HepG2 (cell line): Measurements from ENCODE around the gene DHX16. TPM values are rescaled to one million over a fixed set of nuclear protein-coding genes. Genes with fewer than 3 reads are reported as not detected.
A peak's percentile ranks its signal among the peaks of the same experiment; 100 is the strongest.

ENCODE experiments used
- ATAC-seq: fragments of 200-7000 bp; cut with Tn5 transposase; 3 replicates; pipeline ENCODE4 v1.9.1; 2020; ENCODE audit warnings: mild to moderate bottlenecking, moderate library complexity
- BruUV-seq: library from RNA; stranded (reverse); fragments of 400-500 nt; replicated peaks from 2 replicates; lab custom pipeline; 2021; lab: Mats Ljungman, UMichigan
- CTCF ChIA-PET: fragments of 300-600 bp; formaldehyde crosslinking; extraction: SDS; loops from one replicate; lab custom pipeline; 2021; ENCODE audit warnings: low total read pairs, inconsistent platforms, low intra/inter-chr PET ratio; lab: Yijun Ruan, JAX
- POLR2A ChIA-PET: fragments of 350-600 bp; sonication (Branson Sonifier 250); formaldehyde crosslinking; loops from one replicate; lab custom pipeline; 2020; ENCODE audit warnings: antibody characterized with exemption, inconsistent platforms; lab: Yijun Ruan, JAX
- DNase-seq: peaks from one replicate; pipeline ENCODE4 v3.0.0-alpha.2; 2015; ENCODE audit warnings: low spot score
- FAIRE-seq: peaks from 3 replicates; lab custom pipeline; 2011; peaks lifted over from hg19 to GRCh38; lab: Jason Lieb, UNC
- H2AFZ ChIP-seq: one replicate; pipeline ENCODE4 v1.6.1; 2011; ENCODE audit warnings: low read length, inconsistent platforms
- H3K27ac ChIP-seq: fragments of 300-600 bp; 3 replicates; pipeline ENCODE4 v1.8.0; 2011; ENCODE audit warnings: mixed run types, mild to moderate bottlenecking, mixed read lengths, low read length, inconsistent platforms; ENCODE audit not compliant: insufficient read depth; ENCODE audit errors: extremely low read length
- H3K27me3 ChIP-seq, 2 experiments: fragments of 200-600 bp in 1 of 2; 2 replicates in 1 of 2; 3 replicates in 1 of 2; pipeline versions ENCODE4 v1.6.0 to v1.8.0; 2011; ENCODE audit warnings: low read length in 2 of 2, mild to moderate bottlenecking in 2 of 2, moderate library complexity in 2 of 2, inconsistent platforms in 1 of 2; ENCODE audit not compliant: insufficient read depth in 2 of 2, control insufficient read depth in 1 of 2
- H3K36me3 ChIP-seq, 2 experiments: fragments of 200-600 bp in 1 of 2; replicated peaks in 1 of 2; 2 replicates in 1 of 2; 3 replicates in 1 of 2; pipeline versions ENCODE4 v1.5.1 to v1.8.0; 2011; ENCODE audit warnings: low read length in 2 of 2, inconsistent platforms in 1 of 2; ENCODE audit not compliant: insufficient read depth in 2 of 2, control insufficient read depth in 1 of 2
- H3K4me1 ChIP-seq: 2 replicates; pipeline ENCODE4 v1.5.1; 2012; ENCODE audit warnings: low read length, inconsistent platforms; ENCODE audit not compliant: insufficient read depth
- H3K4me2 ChIP-seq: 2 replicates; pipeline ENCODE4 v1.6.0; 2011; ENCODE audit warnings: low read depth, low read length, inconsistent platforms
- H3K4me3 ChIP-seq, 3 experiments: fragments of 200-600 bp in 1 of 3; sonication (generic), shearing (Covaris generic) in 1 of 3; replicated peaks in 1 of 3; 2 replicates each; pipeline ENCODE4 v1.5.1; 2011 to 2016; ENCODE audit warnings: low read length in 3 of 3, inconsistent platforms in 2 of 3, low read depth in 2 of 3, mild to moderate bottlenecking in 2 of 3, control low read depth in 1 of 3, mixed read lengths in 1 of 3; ENCODE audit not compliant: insufficient read depth in 1 of 3
- H3K79me2 ChIP-seq: one replicate; pipeline ENCODE4 v1.6.1; 2011; ENCODE audit warnings: low read length, inconsistent platforms; ENCODE audit not compliant: insufficient read depth
- H3K9ac ChIP-seq: 2 replicates; pipeline ENCODE4 v1.6.0; 2011; ENCODE audit warnings: mild to moderate bottlenecking, low read depth, low read length, inconsistent platforms; ENCODE audit not compliant: insufficient read depth
- H3K9me3 ChIP-seq: 2 replicates; pipeline ENCODE4 v1.5.1; 2012; ENCODE audit warnings: mild to moderate bottlenecking, low read length
- H4K20me1 ChIP-seq: 2 replicates; pipeline ENCODE4 v1.6.0; 2011; ENCODE audit warnings: inconsistent platforms, mild to moderate bottlenecking, low read length, moderate library complexity; ENCODE audit not compliant: insufficient read depth
- HNF4A ChIP-seq: sonication (generic); formaldehyde crosslinking; IDR thresholded peaks from 2 replicates; pipeline ENCODE4 v1.4.0; 2020; ENCODE audit warnings: missing genetic modification reagents
- MATR3 ChIP-seq: sonication (generic); formaldehyde crosslinking; IDR thresholded peaks from 2 replicates; pipeline ENCODE4 v1.4.0; 2020; ENCODE audit warnings: missing genetic modification reagents
- MYPOP ChIP-seq: sonication (generic); formaldehyde crosslinking; IDR thresholded peaks from 2 replicates; pipeline ENCODE4 v1.8.1; 2023; ENCODE audit warnings: mild to moderate bottlenecking, moderate library complexity, missing genetic modification reagents
- NCOA2 ChIP-seq: sonication (generic); formaldehyde crosslinking; IDR thresholded peaks from 2 replicates; pipeline ENCODE4 v1.8.0; 2022; ENCODE audit warnings: inconsistent platforms
- NFIC ChIP-seq: IDR thresholded peaks from 2 replicates; pipeline ENCODE4 v1.6.1; 2012; ENCODE audit warnings: mild to moderate bottlenecking, low read length, inconsistent platforms
- SALL2 ChIP-seq: sonication (generic); formaldehyde crosslinking; IDR thresholded peaks from 2 replicates; pipeline ENCODE4 v1.8.1; 2023; ENCODE audit warnings: mild to moderate bottlenecking, missing genetic modification reagents, inconsistent platforms
- SRSF1 ChIP-seq: fragments of 200-400 bp; formaldehyde crosslinking; optimal IDR thresholded peaks from 2 replicates; pipeline ENCODE3; 2017; ENCODE audit warnings: mild to moderate bottlenecking, low read depth, low read length, moderate library complexity
- UBTF ChIP-seq: sonication (generic); formaldehyde crosslinking; IDR thresholded peaks from 2 replicates; pipeline ENCODE4 v1.4.0; 2020; ENCODE audit warnings: mild to moderate bottlenecking, missing genetic modification reagents
- ZNF136 ChIP-seq: sonication (generic); formaldehyde crosslinking; IDR thresholded peaks from 2 replicates; pipeline ENCODE4 v1.8.1; 2022; ENCODE audit warnings: low read depth, mild to moderate bottlenecking, moderate library complexity, missing genetic modification reagents
- ZNF205 ChIP-seq: IDR thresholded peaks from 2 replicates; pipeline ENCODE4 v1.6.1; 2018; ENCODE audit warnings: missing biosample characterization, missing genetic modification reagents
- ZNF557 ChIP-seq: sonication (generic); formaldehyde crosslinking; IDR thresholded peaks from 2 replicates; pipeline ENCODE4 v1.4.0; 2020; ENCODE audit warnings: missing genetic modification reagents
- ZNF589 ChIP-seq: sonication (generic); formaldehyde crosslinking; conservative IDR thresholded peaks from 2 replicates; pipeline ENCODE4 v1.8.0; 2022; ENCODE audit warnings: mild to moderate bottlenecking, moderate library complexity, missing genetic modification reagents
- ZNF713 ChIP-seq: sonication (generic); formaldehyde crosslinking; IDR thresholded peaks from 2 replicates; pipeline ENCODE4 v1.4.0; 2020; ENCODE audit warnings: mild to moderate bottlenecking, missing genetic modification reagents
- ZNF800 ChIP-seq: sonication (generic); formaldehyde crosslinking; IDR thresholded peaks from 2 replicates; pipeline ENCODE4 v1.4.0; 2020; ENCODE audit warnings: missing genetic modification reagents
- WGBS: methylation state at CpG from one replicate; pipeline ENCODE4 v1.1.6; 2017; ENCODE audit warnings: low lambda C conversion rate; 5-methylcytosine and 5-hydroxymethylcytosine counted together
- in situ Hi-C: cut with HindIII; loops from 2 replicates; pipeline ENCODE4 v1.10.0; 2017; ENCODE audit warnings: low pct_unique_long_range_greater_than_20kb; ENCODE audit not compliant: extremely low pct_ligation_motif_present
- intact Hi-C: fragments of 100-400 bp; cut with micrococcal nuclease; formaldehyde crosslinking; loops from one replicate; pipeline ENCODE4 v1.10.0; 2022; ENCODE audit not compliant: unreplicated experiment
- polyA plus RNA-seq, 8 experiments: library from polyadenylated mRNA; depleted of rRNA in 3 of 8; stranded (reverse) in 7 of 8; unstranded in 1 of 8; fragments of >200 nt; fragmentation: Illumina TruSeq in 4 of 8; extraction: Trizol in 4 of 8; gene quantifications; 2 replicates each; pipeline versions ENCODE4 v1.2.1 to v1.2.3, GENCODE V29; 2011 to 2016; ENCODE audit warnings: low read depth in 4 of 8, missing spikeins in 1 of 8, mixed read lengths in 1 of 8; ENCODE audit not compliant: insufficient read depth in 1 of 8
- total RNA-seq, 5 experiments: library from RNA; depleted of rRNA; stranded (reverse); fragments of >200 nt; fragmentation: Illumina TruSeq; extraction: Trizol; gene quantifications; 2 replicates each; pipeline ENCODE4 v1.2.3, GENCODE V29; 2016; ENCODE audit warnings: low read depth in 1 of 5
- TF ChIP-seq, protein P1 (sequence below): IDR thresholded peaks from 2 replicates; pipeline ENCODE4 v1.6.1; 2016; ENCODE audit warnings: low read depth

DHX16 gene
- total and polyA plus RNA-seq, 2 of the 13 experiments (the other 11 are each of a cell fraction or from before 2014, with no cell fraction given) = 57.0 to 58.5 TPM

GRCh38 chr6:30618270-30618797, 54.5 kb downstream of the DHX16 start:
- Histone ChIP-seq H3K79me2 (peaks cover 44% of the 10 kb centered on the region), H4K20me1 (peaks cover 12% of the 10 kb centered on the region), H3K4me2 (peak overlapping the region; percentile 78), H3K27me3 (no peaks in the 10 kb centered on the region; a peak in 1 of 5 replicates), H3K4me1 (peaks cover 27% of the 10 kb centered on the region), H3K27ac (peak overlapping the region; percentile 96), H3K9ac (peak overlapping the region; percentile 100), H3K36me3 (peaks cover 8 to 28% of the 10 kb centered on the region in 2 experiments), H2AFZ (no peak overlapping the region), H3K4me3 (peak overlapping the region; percentile 83 to 90 (median 89)), H3K9me3 (no peaks in the 10 kb centered on the region)
- FAIRE-seq (no peak), DNase-seq (peak; percentile 25), ATAC-seq (no peak)
- ChIA-PET CTCF (interaction anchor here (0.9 kb wide), 1 partner anchor 104 kb away, joined by 3 read pairs; no protein-coding TSS in a partner anchor), POLR2A (interaction anchor here (0.8 to 2.6 kb wide), 29 partner anchors 8 to 290 kb away, joined by 3 to 36 read pairs (median 7); partner anchors contain the start of genes ABCF1, ATAT1, C6orf136 and DDR1)
- no TSS peak for BruUV-seq
- intact Hi-C loops (loop anchor here (5.0 kb wide), 1 partner anchor 39 kb away; no protein-coding TSS in a partner anchor), in situ Hi-C loops (no loop called here)
- 1% methylated on average over 8 of the region's 8 CpGs for WGBS
- TF ChIP-seq MYPOP (CRISPR knock-in tag) = 0 out of 2 replicates have a peak, but pooled peaks have one; percentile 7
- 0 out of 2 replicates have a peak, but pooled peaks have one; percentile 2 for TF ChIP-seq HNF4A (CRISPR knock-in tag)
- no peak for TF ChIP-seq ZNF589 (CRISPR knock-in tag)
- peak; percentile 10; the same call in 1 of the 2 replicates for TF ChIP-seq UBTF (CRISPR knock-in tag)
- 0 out of 2 replicates have a peak, but pooled peaks have one; percentile 17 for TF ChIP-seq NFIC
- TF ChIP-seq NCOA2 = 0 out of 2 replicates have a peak, but pooled peaks have one; percentile 1
- TF ChIP-seq ZNF713 = no peak
- TF ChIP-seq MATR3 (CRISPR knock-in tag) = no peak
- TF ChIP-seq SRSF1 = no peak
- TF ChIP-seq ZNF136 (CRISPR knock-in tag) = no peak
- TF ChIP-seq, protein P1, sequence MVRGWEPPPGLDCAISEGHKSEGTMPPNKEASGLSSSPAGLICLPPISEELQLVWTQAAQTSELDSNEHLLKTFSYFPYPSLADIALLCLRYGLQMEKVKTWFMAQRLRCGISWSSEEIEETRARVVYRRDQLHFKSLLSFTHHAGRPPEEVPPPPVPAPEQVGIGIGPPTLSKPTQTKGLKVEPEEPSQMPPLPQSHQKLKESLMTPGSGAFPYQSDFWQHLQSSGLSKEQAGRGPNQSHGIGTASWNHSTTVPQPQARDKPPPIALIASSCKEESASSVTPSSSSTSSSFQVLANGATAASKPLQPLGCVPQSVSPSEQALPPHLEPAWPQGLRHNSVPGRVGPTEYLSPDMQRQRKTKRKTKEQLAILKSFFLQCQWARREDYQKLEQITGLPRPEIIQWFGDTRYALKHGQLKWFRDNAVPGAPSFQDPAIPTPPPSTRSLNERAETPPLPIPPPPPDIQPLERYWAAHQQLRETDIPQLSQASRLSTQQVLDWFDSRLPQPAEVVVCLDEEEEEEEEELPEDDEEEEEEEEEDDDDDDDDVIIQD (CRISPR knock-in tag) = 0 out of 2 replicates have a peak, but pooled peaks have one; percentile 33
- TF ChIP-seq SALL2 (CRISPR knock-in tag) = 0 out of 2 replicates have a peak, but pooled peaks have one; percentile 4
- TF ChIP-seq ZNF205 = 0 out of 2 replicates have a peak, but pooled peaks have one; percentile 25
- 0 out of 2 replicates have a peak, but pooled peaks have one; percentile 13 for TF ChIP-seq ZNF800 (CRISPR knock-in tag)
- 0 out of 2 replicates have a peak, but pooled peaks have one; percentile 13 for TF ChIP-seq ZNF557
